ENCODE data around the gene STX18.

DNA sequence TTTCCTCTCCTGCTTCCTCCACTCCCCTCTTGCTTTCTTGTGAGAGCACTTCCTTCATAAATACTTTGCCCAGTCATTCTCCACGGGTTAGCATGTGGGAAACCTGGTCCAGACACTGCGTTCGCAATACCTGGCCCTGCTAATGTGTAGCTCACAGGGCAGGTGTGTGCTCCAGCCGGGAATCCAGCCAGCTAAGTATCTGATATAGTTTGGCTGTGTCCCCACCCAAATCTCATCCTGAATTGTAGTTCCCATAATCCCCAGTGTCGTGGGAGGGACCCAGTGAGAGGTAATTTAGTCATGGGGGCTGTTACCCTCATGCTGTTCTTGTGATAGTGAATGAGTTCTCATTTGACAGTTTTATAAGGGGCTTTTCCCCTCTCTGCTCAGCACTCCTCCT is 32.2 kb upstream of the STX18 start:
- TF ChIP-seq, protein P1, sequence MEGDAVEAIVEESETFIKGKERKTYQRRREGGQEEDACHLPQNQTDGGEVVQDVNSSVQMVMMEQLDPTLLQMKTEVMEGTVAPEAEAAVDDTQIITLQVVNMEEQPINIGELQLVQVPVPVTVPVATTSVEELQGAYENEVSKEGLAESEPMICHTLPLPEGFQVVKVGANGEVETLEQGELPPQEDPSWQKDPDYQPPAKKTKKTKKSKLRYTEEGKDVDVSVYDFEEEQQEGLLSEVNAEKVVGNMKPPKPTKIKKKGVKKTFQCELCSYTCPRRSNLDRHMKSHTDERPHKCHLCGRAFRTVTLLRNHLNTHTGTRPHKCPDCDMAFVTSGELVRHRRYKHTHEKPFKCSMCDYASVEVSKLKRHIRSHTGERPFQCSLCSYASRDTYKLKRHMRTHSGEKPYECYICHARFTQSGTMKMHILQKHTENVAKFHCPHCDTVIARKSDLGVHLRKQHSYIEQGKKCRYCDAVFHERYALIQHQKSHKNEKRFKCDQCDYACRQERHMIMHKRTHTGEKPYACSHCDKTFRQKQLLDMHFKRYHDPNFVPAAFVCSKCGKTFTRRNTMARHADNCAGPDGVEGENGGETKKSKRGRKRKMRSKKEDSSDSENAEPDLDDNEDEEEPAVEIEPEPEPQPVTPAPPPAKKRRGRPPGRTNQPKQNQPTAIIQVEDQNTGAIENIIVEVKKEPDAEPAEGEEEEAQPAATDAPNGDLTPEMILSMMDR (IDR thresholded peaks at IDR 0.05) = no peak
- TF ChIP-seq POLR2A (IDR thresholded peaks at IDR 0.05) = no peak

Data from thyroid gland (tissue), 4 donors.